Large intestine (tissue), 3 donors: ENCODE results near the gene PLEKHG4B. TPM values are rescaled to one million over a fixed set of nuclear protein-coding genes. Genes with fewer than 3 reads are reported as not detected.
"Not testable (repeated sequence)": the region's sequence is repeated elsewhere in the genome, so short reads cannot be mapped to it uniquely, and the experiment has no call there.

Source experiments
- DNase-seq, 2 donors: peaks; one replicate each; pipeline versions ENCODE4 v3.0.0 to v3.0.0-alpha.2; 2013
- H3K27ac ChIP-seq: one replicate; pipeline ENCODE4 v1.5.1; 2013; ENCODE audit warnings: low read length
- H3K27me3 ChIP-seq: 2 replicates; pipeline ENCODE4 v1.6.1; 2013; ENCODE audit warnings: low read length; ENCODE audit not compliant: control insufficient read depth, insufficient read depth
- H3K36me3 ChIP-seq: 2 replicates; pipeline ENCODE4 v1.6.1; 2013; ENCODE audit warnings: low read length; ENCODE audit not compliant: control insufficient read depth, insufficient read depth
- H3K4me1 ChIP-seq: one replicate; pipeline ENCODE4 v1.6.1; 2013; ENCODE audit warnings: low read length; ENCODE audit not compliant: control insufficient read depth, insufficient read depth
- H3K4me3 ChIP-seq: one replicate; pipeline ENCODE4 v1.5.1; 2013; ENCODE audit warnings: low read length
- H3K9me3 ChIP-seq: one replicate; pipeline ENCODE4 v1.6.1; 2013; ENCODE audit warnings: mild to moderate bottlenecking, low read depth, low read length, moderate library complexity; ENCODE audit not compliant: control insufficient read depth
- WGBS: methylation state at CpG from one replicate; pipeline ENCODE4 v1.1.5; 2013; ENCODE audit warnings: low lambda C conversion rate; ENCODE audit not compliant: insufficient coverage; 5-methylcytosine and 5-hydroxymethylcytosine counted together
- polyA plus RNA-seq: library from polyadenylated mRNA; unstranded; fragments of 120-200 nt; gene quantifications from one replicate; pipeline ENCODE4 v1.2.1, GENCODE V29; 2013

Gene PLEKHG4B
- polyA plus RNA-seq, 1 donor = 2.0 TPM

GRCh38 chr5:164244-164643 lies 72.3 kb downstream of the PLEKHG4B start:
- Histone ChIP-seq H3K36me3 (no peaks in the 10 kb centered on the region), H3K9me3 (no peaks in the 10 kb centered on the region), H3K4me3 (no peak overlapping the region), H3K27me3 (no peaks in the 10 kb centered on the region), H3K27ac (no peak overlapping the region), H3K4me1 (no peaks in the 10 kb centered on the region)
- no peak for DNase-seq
- no CpG with 5 or more reads among the region's 14 CpGs for WGBS

GRCh38 chr5:164783-165182 lies 72.8 kb downstream of the PLEKHG4B start:
- H3K4me3 ChIP-seq, H3K9me3 ChIP-seq, H3K27me3 ChIP-seq, DNase-seq, H3K4me1 ChIP-seq, H3K27ac ChIP-seq, H3K36me3 ChIP-seq: not testable (repeated sequence)
- WGBS = no CpG with 5 or more reads among the region's 25 CpGs

- no peak for DNase-seq
- no peaks in the 10 kb centered on the region for H3K27me3 ChIP-seq
- no peak overlapping the region for H3K27ac ChIP-seq
- WGBS = no CpG with 5 or more reads among the region's 27 CpGs
- H3K9me3 ChIP-seq = no peaks in the 10 kb centered on the region
- H3K36me3 ChIP-seq = no peaks in the 10 kb centered on the region
- no peaks in the 10 kb centered on the region for H3K4me1 ChIP-seq
- H3K4me3 ChIP-seq = no peak overlapping the region
Observed at GRCh38 chr5:166441-167372, 74.7 kb downstream of the PLEKHG4B start.

- H3K4me3 ChIP-seq = no peak overlapping the region
- WGBS = no CpG with 5 or more reads among the region's 7 CpGs
- no peaks in the 10 kb centered on the region for H3K27me3 ChIP-seq
- no peaks in the 10 kb centered on the region for H3K4me1 ChIP-seq
- DNase-seq = no peak
- no peak overlapping the region for H3K27ac ChIP-seq
- no peaks in the 10 kb centered on the region for H3K9me3 ChIP-seq
- H3K36me3 ChIP-seq = no peaks in the 10 kb centered on the region
Observed at GRCh38 chr5:167511-167910, 75.5 kb downstream of the PLEKHG4B start.

- WGBS = no CpG with 5 or more reads among the region's 18 CpGs
- no peaks in the 10 kb centered on the region for H3K27me3 ChIP-seq
- no peak overlapping the region for H3K4me3 ChIP-seq
- no peaks in the 10 kb centered on the region for H3K9me3 ChIP-seq
- H3K36me3 ChIP-seq = no peaks in the 10 kb centered on the region
- no peaks in the 10 kb centered on the region for H3K4me1 ChIP-seq
- H3K27ac ChIP-seq = no peak overlapping the region
- DNase-seq = peak in 1 of 2 donors; percentile 32
Observed at GRCh38 chr5:167982-168660, 76.2 kb downstream of the PLEKHG4B start.

- no CpG with 5 or more reads among the region's 32 CpGs for WGBS
- DNase-seq = no peak
- Histone ChIP-seq H3K27me3 (no peaks in the 10 kb centered on the region), H3K36me3 (no peaks in the 10 kb centered on the region), H3K9me3 (no peaks in the 10 kb centered on the region), H3K27ac (no peak overlapping the region), H3K4me1 (no peaks in the 10 kb centered on the region), H3K4me3 (no peak overlapping the region)
Observed at GRCh38 chr5:169071-169727, 77.2 kb downstream of the PLEKHG4B start.

GRCh38 chr5:169728-170094 lies 77.7 kb downstream of the PLEKHG4B start:
- 100% methylated on average over 1 of the region's 12 CpGs for WGBS
- no peaks in the 10 kb centered on the region for H3K27me3 ChIP-seq
- no peak overlapping the region for H3K27ac ChIP-seq
- DNase-seq = no peak
- no peaks in the 10 kb centered on the region for H3K36me3 ChIP-seq
- no peaks in the 10 kb centered on the region for H3K4me1 ChIP-seq
- H3K4me3 ChIP-seq = no peak overlapping the region
- H3K9me3 ChIP-seq = no peaks in the 10 kb centered on the region

- Histone ChIP-seq H3K36me3 (no peaks in the 10 kb centered on the region), H3K9me3 (no peaks in the 10 kb centered on the region), H3K27ac (no peak overlapping the region), H3K27me3 (no peaks in the 10 kb centered on the region), H3K4me3 (no peak overlapping the region), H3K4me1 (no peaks in the 10 kb centered on the region)
- WGBS = no CpG with 5 or more reads among the region's 37 CpGs
- no peak for DNase-seq
Observed at GRCh38 chr5:170971-171800, 79.2 kb downstream of the PLEKHG4B start.

GRCh38 chr5:171801-172331 lies 79.9 kb downstream of the PLEKHG4B start:
- H3K27me3 ChIP-seq = no peaks in the 10 kb centered on the region
- H3K27ac ChIP-seq = no peak overlapping the region
- H3K9me3 ChIP-seq = no peaks in the 10 kb centered on the region
- no CpG with 5 or more reads among the region's 23 CpGs for WGBS
- no peaks in the 10 kb centered on the region for H3K4me1 ChIP-seq
- no peak for DNase-seq
- no peak overlapping the region for H3K4me3 ChIP-seq
- H3K36me3 ChIP-seq = no peaks in the 10 kb centered on the region
